ENCODE measurements around the gene TMEM179. TPM values are rescaled to one million over a fixed set of nuclear protein-coding genes. Genes with fewer than 3 reads are reported as not detected.

The TMEM179 gene
- total RNA-seq, 1 experiment from 2014 or later: 3.4 TPM

DNA sequence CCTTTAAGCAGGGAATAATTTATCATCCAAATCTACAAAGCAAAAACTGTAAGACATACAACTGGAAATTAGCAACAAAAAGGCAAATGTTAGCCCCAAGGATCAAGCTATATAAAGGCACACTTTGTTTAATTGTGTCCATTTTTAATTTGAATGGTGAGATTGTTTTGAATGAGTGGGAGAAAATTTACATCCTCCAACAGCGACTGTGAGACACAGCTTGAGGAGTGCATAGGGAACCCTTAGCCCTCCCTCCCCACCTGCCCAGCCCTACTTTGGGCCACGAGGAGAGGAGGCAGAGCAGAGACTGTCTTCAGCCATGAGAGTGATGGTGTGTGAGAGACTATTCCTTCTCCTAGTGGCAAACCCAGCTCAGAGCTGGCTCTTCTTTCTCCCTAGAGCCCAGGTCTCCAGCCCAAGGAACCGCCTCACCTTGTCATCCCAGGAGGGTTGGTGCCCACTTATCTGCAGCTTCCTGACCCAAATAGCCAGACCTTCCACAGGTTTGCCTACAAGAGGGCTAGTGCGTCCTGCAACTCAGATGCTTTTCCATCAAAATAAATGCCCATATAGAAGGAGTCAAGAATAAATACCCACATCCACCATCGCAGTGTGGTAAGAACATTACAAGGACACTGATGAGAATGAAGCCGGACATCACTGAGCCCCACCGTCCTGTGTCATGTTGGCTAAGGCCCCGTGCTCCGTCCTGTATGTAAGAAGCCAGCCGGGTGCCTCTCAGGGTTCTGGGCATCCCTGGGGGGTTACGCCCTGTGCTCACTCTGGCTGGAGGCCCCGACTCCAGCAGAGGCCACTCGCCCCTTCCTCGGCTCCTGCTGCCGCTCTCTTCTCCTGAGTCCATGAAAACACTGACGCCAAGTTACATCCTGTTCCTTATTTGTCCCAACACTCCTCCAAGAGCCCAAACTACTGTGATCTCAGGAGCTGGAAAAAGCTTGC lies 61.4 kb downstream of the TMEM179 start:
- no peak for TF ChIP-seq POLR2AphosphoS5 (IDR thresholded peaks at IDR 0.05; ENCODE audit: low read depth, low read length)
- TF ChIP-seq, protein P1, sequence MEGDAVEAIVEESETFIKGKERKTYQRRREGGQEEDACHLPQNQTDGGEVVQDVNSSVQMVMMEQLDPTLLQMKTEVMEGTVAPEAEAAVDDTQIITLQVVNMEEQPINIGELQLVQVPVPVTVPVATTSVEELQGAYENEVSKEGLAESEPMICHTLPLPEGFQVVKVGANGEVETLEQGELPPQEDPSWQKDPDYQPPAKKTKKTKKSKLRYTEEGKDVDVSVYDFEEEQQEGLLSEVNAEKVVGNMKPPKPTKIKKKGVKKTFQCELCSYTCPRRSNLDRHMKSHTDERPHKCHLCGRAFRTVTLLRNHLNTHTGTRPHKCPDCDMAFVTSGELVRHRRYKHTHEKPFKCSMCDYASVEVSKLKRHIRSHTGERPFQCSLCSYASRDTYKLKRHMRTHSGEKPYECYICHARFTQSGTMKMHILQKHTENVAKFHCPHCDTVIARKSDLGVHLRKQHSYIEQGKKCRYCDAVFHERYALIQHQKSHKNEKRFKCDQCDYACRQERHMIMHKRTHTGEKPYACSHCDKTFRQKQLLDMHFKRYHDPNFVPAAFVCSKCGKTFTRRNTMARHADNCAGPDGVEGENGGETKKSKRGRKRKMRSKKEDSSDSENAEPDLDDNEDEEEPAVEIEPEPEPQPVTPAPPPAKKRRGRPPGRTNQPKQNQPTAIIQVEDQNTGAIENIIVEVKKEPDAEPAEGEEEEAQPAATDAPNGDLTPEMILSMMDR (IDR thresholded peaks at IDR 0.05): no peak
- Histone ChIP-seq H3K27me3 (ENCODE audit: control insufficient read depth, insufficient read depth, low read length) (peaks cover 10% of the 10 kb centered on the region), H3K27ac (ENCODE audit: low read length) (no peak overlapping the region), H3K36me3 (ENCODE audit: control insufficient read depth, insufficient read depth, low read length) (no peaks in the 10 kb centered on the region), H3K4me1 (ENCODE audit: control insufficient read depth, insufficient read depth, low read length) (no peaks in the 10 kb centered on the region), H3K4me3 (ENCODE audit: low read depth in 2 of 2, low read length in 2 of 2) (no peak overlapping the region), H3K9me3 (ENCODE audit: control insufficient read depth, insufficient read depth, low read depth, low read length) (no peaks in the 10 kb centered on the region)
- no TSS peak for BruUV-seq (replicated peaks)
- ATAC-seq: no peak
- CTCF ChIA-PET: interaction anchor here (0.6 kb wide), 1 partner anchor 11 kb away, joined by 3 read pairs; no protein-coding TSS in a partner anchor
- intact Hi-C loops (cut with micrococcal nuclease; ENCODE audit: unreplicated experiment) (no loop called here), in situ Hi-C loops (cut with HindIII; ENCODE audit: low pct_unique_long_range_greater_than_20kb, low sequenced_read_pairs) (no loop called here)
- no peak for DNase-seq (ENCODE audit: low read depth, low spot score)
- POLR2A ChIA-PET: no interaction called here

DNA sequence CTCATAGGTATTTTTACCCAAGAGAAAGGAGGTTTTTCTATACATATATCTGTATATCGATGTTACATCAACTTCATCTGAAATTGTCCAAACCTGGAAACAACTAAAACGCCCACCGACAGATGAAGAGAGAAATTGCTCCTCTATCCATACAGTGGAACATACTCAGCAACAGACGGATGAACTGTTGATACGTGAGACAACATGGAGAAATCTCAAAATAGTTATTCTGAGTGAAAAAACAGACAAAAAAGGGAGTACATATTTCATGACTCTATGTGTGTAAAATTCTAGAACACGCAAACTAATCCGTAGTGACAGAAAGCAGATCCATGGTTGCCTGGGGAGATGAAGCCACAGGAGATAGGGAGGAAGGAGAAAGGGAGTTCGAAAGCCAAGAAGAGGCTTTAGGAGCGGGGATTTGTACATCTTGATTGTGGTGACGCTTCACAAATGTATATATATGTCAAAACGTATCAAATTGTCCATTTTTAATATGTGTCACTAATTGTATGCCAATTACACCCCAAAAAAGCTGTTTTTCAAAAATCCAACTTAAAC lies 62.6 kb downstream of the TMEM179 start:
- Histone ChIP-seq H3K36me3 (ENCODE audit: control insufficient read depth, insufficient read depth, low read length) (no peaks in the 10 kb centered on the region), H3K9me3 (ENCODE audit: control insufficient read depth, insufficient read depth, low read depth, low read length) (no peaks in the 10 kb centered on the region), H3K27ac (ENCODE audit: low read length) (no peak overlapping the region), H3K27me3 (ENCODE audit: control insufficient read depth, insufficient read depth, low read length) (peaks cover 10% of the 10 kb centered on the region), H3K4me1 (ENCODE audit: control insufficient read depth, insufficient read depth, low read length) (no peaks in the 10 kb centered on the region), H3K4me3 (ENCODE audit: low read depth in 2 of 2, low read length in 2 of 2) (no peak overlapping the region)
- in situ Hi-C loops (cut with HindIII; ENCODE audit: low pct_unique_long_range_greater_than_20kb, low sequenced_read_pairs) (no loop called here), intact Hi-C loops (cut with micrococcal nuclease; ENCODE audit: unreplicated experiment) (no loop called here)
- no peak for TF ChIP-seq TCF7L2 (IDR thresholded peaks at IDR 0.05; ENCODE audit: low read depth, low read length)
- TF ChIP-seq, protein P1 (IDR thresholded peaks at IDR 0.05): no peak
- TF ChIP-seq POLR2AphosphoS5 (IDR thresholded peaks at IDR 0.05; ENCODE audit: low read depth, low read length): no peak
- TF ChIP-seq SIN3A (IDR thresholded peaks at IDR 0.05; ENCODE audit: borderline replicate concordance, insufficient read depth, low read depth, low read length): no peak
- ChIA-PET POLR2A (no interaction called here), CTCF (no interaction called here)
- no peak for DNase-seq (ENCODE audit: low read depth, low spot score)
- BruUV-seq (replicated peaks): no TSS peak
- ATAC-seq: no peak

Other genes starting within 250 kb of the TMEM179 start
- not detected for gene C14orf180, start 25.0 kb downstream of the TMEM179 start, total RNA-seq (2021; ENCODE audit: unreplicated experiment)
- 195 TPM for gene INF2, start 84.8 kb upstream of the TMEM179 start, total RNA-seq (2021; ENCODE audit: unreplicated experiment)
- 9.4 TPM for gene ADSS1, start 119.5 kb upstream of the TMEM179 start, total RNA-seq (2021; ENCODE audit: unreplicated experiment)
- gene SIVA1, start 148.4 kb upstream of the TMEM179 start, total RNA-seq (2021; ENCODE audit: unreplicated experiment): 100 TPM
- 175 TPM for gene AKT1, start 191.0 kb upstream of the TMEM179 start, total RNA-seq (2021; ENCODE audit: unreplicated experiment)
- 16.5 TPM for gene ZBTB42, start 196.3 kb upstream of the TMEM179 start, total RNA-seq (2021; ENCODE audit: unreplicated experiment)